Limb (tissue), 2 donors: ENCODE measurements around the gene TPD52L1.
A peak's percentile ranks its signal among the peaks of the same experiment; 100 is the strongest.
"Not testable (repeated sequence)": the region's sequence is repeated elsewhere in the genome, so short reads cannot be mapped to it uniquely, and the experiment has no call there.

ENCODE experiments used
- DNase-seq, 2 donors: peaks; one replicate each; pipeline ENCODE4 v3.0.0-alpha.2; 2016; ENCODE audit errors: extremely low spot score in 2 of 2

The TPD52L1 gene

DNA sequence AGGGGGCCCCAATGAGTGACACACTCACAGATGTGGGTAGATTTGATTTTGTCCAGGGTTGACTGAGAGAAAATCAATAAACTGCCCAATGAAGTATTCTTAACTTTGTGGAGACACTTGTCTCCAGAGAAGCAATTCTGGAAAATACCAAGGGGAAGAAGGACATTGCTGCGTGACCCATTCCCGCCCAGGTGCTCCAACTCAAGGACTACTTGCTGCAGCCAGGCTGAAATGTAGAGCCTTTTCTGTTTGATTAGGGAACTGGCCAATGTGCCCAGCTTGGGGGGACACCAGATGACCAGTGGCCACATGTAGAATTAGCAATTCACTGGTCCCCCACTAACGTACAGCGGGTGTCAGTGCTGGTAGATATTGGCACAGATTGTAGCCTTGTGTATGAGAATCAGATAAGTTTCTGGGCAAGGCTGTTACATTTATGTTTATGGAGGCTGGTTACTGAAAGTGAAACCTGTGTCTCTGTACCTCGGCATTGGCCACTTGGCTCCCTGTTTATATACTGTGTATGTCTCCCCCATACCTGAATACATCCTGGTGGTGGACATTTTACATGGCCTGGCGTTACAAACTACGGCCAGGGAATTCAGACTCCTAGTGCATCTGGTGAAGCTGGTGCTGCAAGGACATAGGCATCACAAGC is 115.9 kb downstream of the TPD52L1 start:
- no peak for DNase-seq

DNA sequence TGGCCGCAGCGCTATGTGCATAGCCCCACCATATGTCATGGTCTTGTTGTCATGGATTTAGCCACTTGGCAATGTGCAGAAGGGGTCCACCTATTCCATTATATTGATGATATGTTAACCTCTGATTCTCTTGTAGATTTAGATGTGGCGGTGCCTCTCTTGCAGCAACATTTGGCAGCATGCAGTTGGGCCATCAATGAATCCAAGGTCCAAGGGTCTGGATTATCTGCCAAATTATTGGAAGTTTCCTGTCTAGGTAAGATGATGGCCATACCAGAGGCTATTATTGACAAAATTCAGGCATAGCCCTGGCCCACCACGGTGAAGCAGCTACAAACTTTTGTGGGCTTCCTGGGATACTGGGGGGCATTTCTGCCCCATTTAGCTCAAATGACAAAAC is 116.8 kb downstream of the TPD52L1 start:
- DNase-seq: no peak

DNA sequence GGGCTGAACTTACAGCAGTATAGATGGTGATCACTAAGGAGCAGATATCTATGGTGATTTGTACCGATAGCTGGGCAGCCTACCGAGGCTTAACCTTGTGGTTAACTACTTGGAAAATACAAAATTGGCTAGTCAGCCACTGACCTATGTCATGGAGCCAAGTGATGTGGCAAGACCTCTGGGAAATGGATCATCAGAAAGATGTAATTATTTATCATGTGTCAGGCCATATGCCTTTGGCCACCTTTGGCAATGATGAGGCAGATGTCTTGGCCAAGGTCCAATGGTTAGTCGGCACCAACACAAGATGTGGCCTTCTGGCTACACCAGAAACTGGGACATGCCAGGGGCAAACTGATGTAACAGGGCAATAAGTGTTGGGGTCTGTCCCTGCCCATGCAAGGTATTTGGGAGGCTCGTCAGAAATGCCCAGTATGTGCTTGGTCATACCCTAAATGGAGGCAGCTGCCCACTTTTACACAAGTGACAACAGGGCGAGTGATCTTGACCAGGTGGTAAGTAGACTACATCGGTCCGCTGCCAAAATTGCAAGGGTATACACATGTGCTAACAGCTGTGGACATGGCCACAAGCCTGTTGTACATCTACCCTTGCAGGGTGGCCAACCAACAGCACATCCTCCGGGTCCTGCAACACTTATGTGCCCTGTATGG is 118.0 kb downstream of the TPD52L1 start:
- no peak for DNase-seq

DNA sequence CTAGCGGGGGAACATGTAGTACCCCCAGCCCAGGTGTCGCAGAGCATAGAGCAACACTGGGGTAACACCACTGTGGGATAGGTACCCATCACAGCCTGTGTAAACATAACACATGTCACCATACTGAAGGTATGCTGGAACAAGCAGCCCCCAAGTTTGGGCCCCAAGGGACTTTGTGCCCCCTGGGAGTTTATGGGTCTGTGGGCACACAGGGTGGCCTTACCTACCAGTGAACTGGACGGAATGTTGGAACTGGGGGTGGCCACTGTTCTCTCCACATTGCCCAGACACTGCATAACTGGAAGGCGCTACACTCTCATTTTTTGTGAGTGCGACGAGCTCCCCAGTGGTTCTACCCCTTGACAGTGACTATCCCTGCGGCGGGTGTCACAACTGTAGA is 119.7 kb downstream of the TPD52L1 start:
- DNase-seq: no peak

DNA sequence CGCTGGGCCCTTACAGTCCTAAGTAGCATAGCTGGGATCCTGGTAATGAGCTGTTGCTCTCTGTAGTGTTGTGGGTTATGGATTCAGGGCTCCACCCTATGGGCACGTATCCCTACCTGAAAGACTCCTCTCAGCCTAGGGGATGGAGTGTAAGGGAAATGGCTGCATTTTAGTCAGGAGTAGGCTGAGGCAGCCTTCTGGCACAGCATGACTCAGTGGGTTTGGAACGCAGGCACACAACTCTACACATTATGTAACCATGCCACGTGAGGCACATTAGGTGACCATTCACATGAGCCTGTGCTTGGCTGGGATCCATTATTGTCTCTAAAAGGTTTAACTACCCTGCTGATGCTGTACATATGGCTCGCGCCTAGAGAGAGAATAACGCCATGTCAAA is 120.4 kb downstream of the TPD52L1 start:
- no peak for DNase-seq

DNA sequence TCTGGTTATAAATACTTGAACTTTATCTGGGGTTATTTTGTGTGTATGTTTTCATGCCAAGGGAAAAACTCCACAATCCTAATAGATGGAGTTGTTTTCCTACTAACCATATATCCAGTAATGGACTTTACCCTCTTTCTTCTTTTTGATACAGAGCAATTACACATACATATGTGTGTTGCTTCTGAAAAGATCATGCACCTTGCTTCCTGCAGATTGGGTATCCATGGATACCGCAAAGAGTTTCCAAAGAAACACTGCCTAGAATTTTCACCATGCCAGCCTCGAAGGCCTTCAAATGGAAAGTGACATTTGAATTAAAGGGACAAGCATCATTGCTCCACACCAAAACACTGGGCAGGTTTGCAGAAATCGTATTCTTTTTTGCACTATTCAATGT is 121.4 kb downstream of the TPD52L1 start:
- no peak for DNase-seq

DNA sequence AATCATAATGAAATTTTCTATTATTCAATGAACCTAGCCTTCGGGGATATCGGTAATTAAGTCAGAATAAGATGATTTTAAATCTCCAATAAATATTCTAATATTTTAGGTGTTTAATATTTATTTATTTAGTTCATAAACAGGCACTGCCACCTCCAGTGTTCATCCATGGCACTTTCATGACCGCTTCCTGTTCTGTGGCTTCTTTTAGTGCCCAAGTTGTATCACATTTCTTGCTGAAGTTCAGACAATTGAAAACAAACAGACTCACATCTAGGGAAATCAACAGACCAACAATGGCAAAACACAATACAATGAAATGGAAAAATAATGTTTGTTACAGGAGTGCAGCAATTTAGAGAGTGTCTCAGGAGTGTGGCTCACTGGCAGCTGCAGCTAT is 122.2 kb downstream of the TPD52L1 start:
- DNase-seq: no peak

DNA sequence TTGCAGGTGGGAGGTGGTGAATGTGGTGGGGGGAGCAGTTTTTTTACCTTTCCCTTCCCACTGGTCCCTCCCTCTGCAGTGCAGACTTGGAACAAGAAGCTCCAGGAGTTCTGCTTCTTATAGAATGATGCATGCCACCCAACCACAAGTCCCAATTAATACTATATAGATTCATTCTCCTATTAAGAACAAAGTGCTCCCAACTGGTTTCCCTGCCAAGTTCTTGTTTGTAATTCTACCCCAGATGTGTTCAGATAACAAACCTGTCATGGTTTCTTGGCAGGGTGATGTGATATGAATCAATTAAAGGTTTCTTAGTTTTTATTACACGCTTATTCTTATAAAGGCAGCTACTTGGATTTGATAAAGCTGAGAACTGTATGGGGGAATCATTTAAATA is 124.3 kb downstream of the TPD52L1 start:
- no peak for DNase-seq

DNA sequence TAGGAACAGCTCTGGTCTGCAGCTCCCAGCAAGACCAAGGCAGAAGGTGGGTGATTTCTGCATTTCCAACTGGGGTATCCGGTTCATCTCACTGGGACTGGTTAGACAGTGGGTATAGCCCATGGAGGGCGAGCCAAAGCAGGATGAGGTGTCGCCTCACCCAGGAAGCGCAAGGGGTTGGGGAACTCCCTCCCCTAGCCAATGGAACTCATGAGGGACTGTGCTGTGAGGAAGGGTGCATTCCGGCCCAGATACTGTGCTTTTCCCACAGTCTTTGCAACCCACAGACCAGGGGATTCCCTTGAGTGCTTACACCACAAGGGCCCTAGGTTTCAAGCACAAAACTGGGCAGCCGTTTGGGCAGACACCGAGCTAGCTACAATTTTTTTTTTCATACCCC is 126.4 kb downstream of the TPD52L1 start:
- no peak for DNase-seq

DNA sequence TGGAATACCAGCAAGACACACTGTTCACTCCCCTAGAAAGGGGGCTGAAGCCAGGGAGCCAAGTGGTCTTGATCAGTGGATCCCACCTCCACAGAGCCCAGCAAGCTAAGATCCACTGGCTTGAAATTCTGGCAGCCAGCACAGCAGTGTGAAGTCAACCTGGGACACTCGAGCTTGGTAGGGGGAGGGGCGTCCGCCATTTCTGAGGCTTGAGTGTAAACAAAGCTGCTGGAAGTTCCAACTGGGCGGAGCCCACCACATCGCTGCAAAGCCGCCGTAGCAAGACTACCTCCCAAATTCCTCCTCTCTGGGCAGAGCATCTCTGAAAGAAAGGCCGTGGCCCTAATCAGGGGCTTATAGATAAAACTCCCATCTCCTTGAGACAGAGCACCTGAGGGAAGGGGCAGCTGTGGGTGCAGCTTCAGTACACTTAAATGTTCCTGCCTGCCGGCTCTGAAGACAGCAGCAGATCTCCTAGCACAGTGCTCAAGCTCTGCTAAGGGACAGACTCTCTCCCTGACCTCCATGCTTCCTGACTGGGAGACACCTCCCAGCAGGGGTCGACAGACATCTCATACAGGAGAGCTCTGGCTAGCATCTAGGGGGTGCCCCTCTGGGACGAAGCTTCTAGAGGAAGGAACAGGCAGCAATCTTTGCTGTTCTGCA is 126.9 kb downstream of the TPD52L1 start:
- not testable (repeated sequence) for DNase-seq

DNA sequence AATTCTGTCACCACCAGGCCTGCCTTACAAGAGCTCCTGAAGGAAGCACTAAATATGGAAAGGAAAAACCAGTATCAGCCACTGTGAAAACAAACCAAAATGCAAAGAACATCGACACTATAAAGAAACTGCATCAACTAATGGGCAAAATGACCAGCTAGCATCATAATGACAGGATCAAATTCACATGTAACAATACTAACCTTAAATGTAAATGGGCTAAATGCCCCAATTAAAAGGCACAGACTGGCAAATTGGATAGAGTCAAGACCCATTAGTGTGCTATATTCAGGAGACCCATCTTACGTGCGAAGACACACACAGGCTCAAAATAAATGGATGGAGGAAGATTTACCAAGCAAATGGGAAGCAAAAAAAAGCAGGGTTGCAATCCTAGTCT is 128.9 kb downstream of the TPD52L1 start:
- DNase-seq: not testable (repeated sequence)

DNA sequence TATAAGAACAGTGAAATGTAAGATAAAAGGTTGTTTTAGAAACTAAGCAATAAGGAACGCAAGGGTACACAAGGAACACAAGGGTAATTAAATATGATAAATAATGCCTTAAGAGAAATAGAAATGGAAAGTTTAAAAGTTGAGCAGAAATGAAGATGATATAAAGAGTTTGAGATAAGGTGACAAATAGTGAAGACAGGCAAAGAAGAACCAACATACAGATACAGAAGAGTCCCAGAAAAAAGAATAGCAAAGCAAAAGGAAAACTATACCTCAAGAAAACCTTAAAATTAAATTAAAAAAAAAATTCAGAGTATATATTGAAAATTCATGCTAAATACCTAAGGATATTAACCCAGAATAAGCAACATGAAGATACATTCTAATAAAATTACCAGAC is 131.8 kb downstream of the TPD52L1 start:
- no peak for DNase-seq

DNA sequence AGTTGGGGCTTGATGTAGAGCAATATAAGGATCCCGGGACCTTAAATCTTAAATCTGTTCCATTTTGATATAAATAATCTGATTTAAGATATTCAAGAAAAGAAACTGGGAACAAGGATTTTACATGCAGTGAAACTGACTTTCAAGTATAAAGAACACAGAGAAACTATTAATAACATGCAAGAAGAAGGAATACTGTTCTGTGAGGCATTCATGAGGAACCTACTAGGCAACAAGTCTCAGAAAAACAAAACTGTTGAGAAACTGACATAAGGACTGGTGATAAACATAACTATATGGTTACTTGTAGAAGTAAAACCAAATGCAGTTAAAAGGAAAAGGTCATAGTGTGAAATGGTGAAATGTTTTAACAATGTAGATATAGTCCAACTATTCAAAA is 132.4 kb downstream of the TPD52L1 start:
- DNase-seq: no peak

DNA sequence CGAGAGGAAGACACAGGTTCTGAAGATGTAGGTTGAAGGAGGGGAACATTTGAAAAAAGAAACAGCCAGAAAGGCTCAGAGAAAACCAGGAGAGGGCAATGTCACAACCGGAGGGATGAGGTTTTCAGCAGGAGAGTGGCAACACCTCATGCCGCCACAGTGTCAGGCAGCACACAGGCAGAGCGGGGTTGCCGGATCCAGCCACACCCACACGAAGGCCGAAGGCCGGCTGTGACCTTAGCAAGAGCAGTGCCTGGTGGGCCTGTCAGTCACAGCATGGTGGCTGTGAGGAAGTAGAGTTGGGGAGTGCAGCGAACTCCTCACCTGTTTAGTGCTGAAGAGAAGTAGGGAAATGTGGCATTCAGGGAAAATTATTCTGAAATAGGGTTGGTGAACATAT is 134.1 kb downstream of the TPD52L1 start:
- no peak for DNase-seq

DNA sequence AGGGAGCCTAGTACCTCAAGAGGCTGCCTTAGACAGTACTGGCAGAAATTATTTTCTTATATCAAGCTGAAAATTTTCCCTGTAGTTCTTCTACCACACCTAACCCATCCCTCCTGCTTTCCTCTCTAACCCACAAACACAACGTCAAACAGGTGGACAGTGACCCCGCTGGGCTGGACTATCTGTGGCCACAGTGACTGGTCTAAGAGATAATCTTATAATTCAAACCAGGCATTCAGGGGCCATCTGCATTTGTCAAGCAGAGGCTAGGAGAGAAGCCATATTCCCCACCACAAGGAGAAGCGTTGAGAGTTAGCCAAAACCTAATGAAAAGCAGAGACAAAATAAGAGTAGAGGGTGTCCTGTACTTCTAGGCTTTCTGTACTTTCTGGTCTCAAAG is 140.0 kb downstream of the TPD52L1 start:
- no peak for DNase-seq

DNA sequence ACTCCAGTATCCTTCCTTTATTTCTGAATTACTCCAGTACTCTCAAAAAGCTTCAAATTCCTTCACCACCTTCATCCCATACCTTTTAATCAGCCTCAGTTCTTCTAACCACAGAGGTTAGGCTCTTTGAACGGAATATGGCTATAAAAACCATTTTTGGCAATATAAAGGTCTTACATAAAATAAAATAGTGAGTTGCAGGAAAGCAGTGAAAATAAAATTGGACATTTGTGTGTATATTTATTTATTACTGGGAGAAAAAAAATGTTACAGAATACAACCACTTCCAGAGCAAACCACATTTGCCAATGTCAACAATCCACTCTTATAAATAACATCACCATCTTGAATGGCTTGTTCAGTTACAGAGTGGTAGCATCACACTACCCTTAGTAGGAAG is 140.5 kb downstream of the TPD52L1 start:
- no peak for DNase-seq

DNA sequence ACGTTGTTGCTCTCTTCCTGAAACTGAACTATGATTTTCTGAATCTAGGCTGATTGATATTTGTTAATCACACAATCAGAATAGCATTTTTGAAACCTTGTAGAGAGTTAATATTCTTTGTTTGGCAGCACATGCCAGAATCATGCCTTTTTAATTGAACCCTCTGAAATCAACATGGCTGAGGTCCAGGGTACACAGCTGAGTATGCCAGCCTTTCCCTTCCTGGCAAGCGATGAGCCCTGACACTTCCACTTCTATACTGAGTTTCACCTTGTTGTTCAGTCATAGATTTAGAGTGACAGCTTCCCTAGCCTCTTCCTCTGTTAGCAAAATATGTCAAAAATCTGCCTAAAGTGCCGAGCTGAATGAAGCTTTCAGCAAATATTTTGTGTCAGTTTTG is 141.4 kb downstream of the TPD52L1 start:
- no peak for DNase-seq

DNA sequence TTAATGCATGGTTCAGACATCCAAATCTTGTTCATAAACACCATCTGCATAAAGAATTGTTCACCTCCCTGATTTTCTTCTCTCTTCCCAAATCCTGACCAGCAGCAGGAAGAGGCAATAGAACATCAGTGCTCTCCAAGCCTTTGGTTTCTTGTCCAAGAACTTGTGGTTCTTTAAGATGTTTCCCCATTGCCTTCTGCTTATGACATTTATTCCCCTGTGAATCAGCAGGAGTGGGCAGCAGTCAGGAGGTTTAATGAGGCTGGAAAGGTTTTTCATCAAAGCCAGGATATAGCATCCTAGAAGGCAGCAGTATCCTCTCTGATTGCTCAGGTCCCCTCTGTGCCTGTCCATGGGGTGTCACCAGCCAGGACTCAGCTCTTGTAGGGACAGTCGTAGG is 142.9 kb downstream of the TPD52L1 start:
- no peak for DNase-seq

DNA sequence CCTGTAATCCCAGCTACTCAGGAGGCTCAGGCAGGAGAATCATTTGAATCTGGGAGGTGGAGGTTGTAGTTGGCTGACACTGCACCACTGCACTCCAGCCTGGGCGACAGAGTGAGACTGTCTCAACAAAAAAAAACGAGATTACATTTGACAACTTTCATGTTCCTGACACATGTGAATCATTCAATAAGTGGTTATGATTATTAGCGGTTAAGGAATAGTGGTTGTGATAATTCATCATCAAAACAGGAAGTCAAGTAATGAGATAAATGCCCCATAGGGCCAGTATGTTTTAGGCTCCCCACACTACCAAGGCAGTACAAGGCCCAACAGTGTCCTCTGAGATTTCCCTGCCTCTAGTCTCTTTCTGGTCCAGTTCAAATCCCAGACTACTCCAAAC is 145.7 kb downstream of the TPD52L1 start:
- no peak for DNase-seq

DNA sequence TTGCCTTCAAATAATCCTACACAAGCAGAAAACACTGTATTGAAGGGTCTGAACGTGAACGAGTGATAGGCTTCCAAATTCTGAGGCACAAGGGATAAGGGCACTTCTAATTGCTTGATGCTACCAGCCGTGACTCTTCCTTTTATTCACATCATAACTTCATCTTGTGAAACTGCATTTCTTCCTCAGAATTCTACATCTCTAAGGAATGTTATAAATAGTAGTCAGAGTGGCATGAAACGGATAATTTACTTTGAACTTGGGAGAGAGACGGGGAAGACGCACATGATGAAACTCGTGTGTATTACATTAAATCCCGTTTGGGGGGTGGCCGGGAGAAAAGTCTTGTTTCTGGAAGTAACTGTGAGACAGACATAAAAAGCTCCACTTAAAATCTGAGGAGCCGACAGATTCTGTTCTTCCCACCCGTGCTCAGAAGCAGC is 147.4 kb downstream of the TPD52L1 start:
- DNase-seq: no peak

DNA sequence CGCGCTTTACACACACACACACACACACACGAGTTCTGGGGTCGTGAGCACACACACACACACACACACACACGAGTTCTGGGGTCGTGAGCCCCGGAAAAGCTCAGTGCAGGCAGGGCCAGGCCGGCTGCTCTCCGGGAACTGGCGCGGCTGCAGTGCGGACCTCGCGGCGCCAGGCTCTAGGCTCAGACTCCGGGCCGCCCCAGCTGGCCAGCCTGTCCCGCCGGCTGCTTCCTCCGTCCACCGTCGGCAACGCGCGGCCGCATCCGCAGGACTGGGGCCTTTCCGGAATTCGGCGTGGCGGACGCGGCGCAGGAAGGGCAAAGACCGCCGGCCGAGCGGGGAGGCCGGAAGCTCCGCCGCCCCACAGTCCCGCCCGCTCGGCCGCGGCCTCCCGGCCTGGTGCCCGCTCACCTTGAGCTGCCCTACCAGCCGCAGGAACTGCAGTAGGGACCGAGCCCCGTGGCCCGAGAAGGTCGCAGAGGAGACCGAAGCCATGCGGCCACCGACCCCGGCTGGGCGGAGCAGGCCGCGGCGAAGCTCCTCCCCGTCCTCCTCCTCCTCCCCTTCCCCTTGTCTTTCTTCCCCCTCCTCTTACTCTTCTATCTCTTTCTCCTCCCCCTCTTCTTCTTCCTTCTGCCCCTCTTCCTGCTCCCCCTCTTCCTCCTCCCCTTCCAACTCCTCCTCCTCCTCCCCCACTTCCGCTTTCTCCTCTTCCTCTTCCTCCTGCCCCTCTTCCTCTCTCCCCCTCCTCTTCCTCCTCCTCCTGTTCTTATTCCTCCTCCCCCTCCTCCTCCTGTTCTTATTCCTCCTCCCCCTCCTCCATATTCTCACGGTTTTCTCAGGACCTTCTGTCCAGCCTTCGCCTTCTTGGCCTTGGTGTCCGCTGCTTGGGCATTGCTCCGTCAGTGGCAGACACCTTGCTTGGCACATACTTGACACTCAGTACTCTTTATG is 148.1 kb downstream of the TPD52L1 start, which contains the start of gene HDDC2:
Gene HDDC2, minus strand, starts transcription at position 533 of the 957 bp plus-strand sequence. Its CDS starts 35 bp downstream, at position 498.
- DNase-seq: peak; percentile 71 to 78
